ENCODE measurements around the gene CIT.

Gene CIT

GRCh38 chr12:119826661-119827445 is 50.3 kb downstream of the CIT start:
- no peak for TF ChIP-seq CTCF (IDR thresholded peaks at IDR 0.05; ENCODE audit: low read length, missing control alignments)
- DNase-seq (ENCODE audit: low read depth), result no peak
- no peak overlapping the region for H3K4me3 ChIP-seq (replicated peaks; ENCODE audit: low read depth, low read length)

GRCh38 chr12:119825262-119825661 is 51.9 kb downstream of the CIT start:
- no peak for DNase-seq (ENCODE audit: low read depth)
- TF ChIP-seq CTCF (IDR thresholded peaks at IDR 0.05; ENCODE audit: low read length, missing control alignments), result no peak
- no peak overlapping the region for H3K4me3 ChIP-seq (replicated peaks; ENCODE audit: low read depth, low read length)

- DNase-seq (ENCODE audit: low read depth), result no peak
- no peak overlapping the region for H3K4me3 ChIP-seq (replicated peaks; ENCODE audit: low read depth, low read length)
- no peak for TF ChIP-seq CTCF (IDR thresholded peaks at IDR 0.05; ENCODE audit: low read length, missing control alignments)
These were observed 55.1 kb downstream of the CIT start for GRCh38 chr12:119822046-119822445.

GRCh38 chr12:119819322-119819721 is 57.8 kb downstream of the CIT start:
- TF ChIP-seq CTCF (IDR thresholded peaks at IDR 0.05; ENCODE audit: low read length, missing control alignments), result no peak
- no peak for DNase-seq (ENCODE audit: low read depth)
- H3K4me3 ChIP-seq (replicated peaks; ENCODE audit: low read depth, low read length), result no peak overlapping the region

- no peak for DNase-seq (ENCODE audit: low read depth)
These were observed 59.4 kb downstream of the CIT start for GRCh38 chr12:119817546-119818343.

GRCh38 chr12:119809023-119809422 is 68.1 kb downstream of the CIT start:
- no peak for DNase-seq (ENCODE audit: low read depth)
- H3K4me3 ChIP-seq (replicated peaks; ENCODE audit: low read depth, low read length), result no peak overlapping the region
- TF ChIP-seq CTCF (IDR thresholded peaks at IDR 0.05; ENCODE audit: low read length, missing control alignments), result no peak

More at GRCh38 chr12:119817546-119818343, 59.4 kb downstream of the CIT start:
- no peak for TF ChIP-seq CTCF (IDR thresholded peaks at IDR 0.05; ENCODE audit: low read length, missing control alignments)
- no peak overlapping the region for H3K4me3 ChIP-seq (replicated peaks; ENCODE audit: low read depth, low read length)
